SW480 (cell line): ENCODE results near the gene TDRD9.
"Not testable (repeated sequence)": the region's sequence is repeated elsewhere in the genome, so short reads cannot be mapped to it uniquely, and the experiment has no call there.

Source experiments
- DNase-seq: peaks from one replicate; pipeline ENCODE4 v3.0.0-alpha.2; 2016; ENCODE audit warnings: low spot score

TDRD9 gene

GRCh38 chr14:103928011-103928890 is at the start of gene TDRD9:
TDRD9 (plus strand) TSS chr14:103928456; CDS start chr14:103928510, 54 bp downstream.
- DNase-seq, result no peak

GRCh38 chr14:103879118-103879569 is 49.1 kb upstream of the TDRD9 start:
- DNase-seq, result no peak

GRCh38 chr14:103879570-103880347 is 48.5 kb upstream of the TDRD9 start:
- DNase-seq, result peak; percentile 94

- DNase-seq, result peak; percentile 85
Measured at GRCh38 chr14:103880348-103881267, 47.6 kb upstream of the TDRD9 start.

- no peak for DNase-seq
Measured at GRCh38 chr14:103881268-103882201, 46.7 kb upstream of the TDRD9 start.

GRCh38 chr14:103882503-103883262 is 45.6 kb upstream of the TDRD9 start:
- no peak for DNase-seq

GRCh38 chr14:103883263-103883523 is 45.1 kb upstream of the TDRD9 start:
- no peak for DNase-seq

GRCh38 chr14:103884854-103885253 is 43.4 kb upstream of the TDRD9 start:
- DNase-seq, result no peak

GRCh38 chr14:103885509-103885932 is 42.7 kb upstream of the TDRD9 start:
- no peak for DNase-seq

GRCh38 chr14:103886304-103887169 is 41.7 kb upstream of the TDRD9 start:
- no peak for DNase-seq

GRCh38 chr14:103887170-103887501 is 41.1 kb upstream of the TDRD9 start:
- DNase-seq, result no peak

- DNase-seq, result no peak
Measured at GRCh38 chr14:103887557-103888115, 40.6 kb upstream of the TDRD9 start.

GRCh38 chr14:103889002-103889312 is 39.3 kb upstream of the TDRD9 start:
- not testable (repeated sequence) for DNase-seq

GRCh38 chr14:103889313-103890051 is 38.8 kb upstream of the TDRD9 start:
- peak; percentile 95 for DNase-seq

- DNase-seq, result no peak
Measured at GRCh38 chr14:103890052-103890371, 38.2 kb upstream of the TDRD9 start.

GRCh38 chr14:103890821-103891666 is 37.2 kb upstream of the TDRD9 start:
- no peak for DNase-seq

GRCh38 chr14:103891667-103892215 is 36.5 kb upstream of the TDRD9 start:
- no peak for DNase-seq
